GM23338 (cell line): ENCODE results near the gene IQCK.

Experiments used
- EZH2phosphoT487 ChIP-seq: fragments of 200-600 bp; sonication (generic); IDR thresholded peaks from one replicate; pipeline ENCODE4 v1.8.1; 2018; ENCODE audit warnings: antibody characterized with exemption; ENCODE audit not compliant: unreplicated experiment
- TF ChIP-seq, protein P1 (sequence below): IDR thresholded peaks from one replicate; pipeline ENCODE4 v1.6.1; 2018; ENCODE audit warnings: antibody characterized with exemption; ENCODE audit not compliant: unreplicated experiment

DNA sequence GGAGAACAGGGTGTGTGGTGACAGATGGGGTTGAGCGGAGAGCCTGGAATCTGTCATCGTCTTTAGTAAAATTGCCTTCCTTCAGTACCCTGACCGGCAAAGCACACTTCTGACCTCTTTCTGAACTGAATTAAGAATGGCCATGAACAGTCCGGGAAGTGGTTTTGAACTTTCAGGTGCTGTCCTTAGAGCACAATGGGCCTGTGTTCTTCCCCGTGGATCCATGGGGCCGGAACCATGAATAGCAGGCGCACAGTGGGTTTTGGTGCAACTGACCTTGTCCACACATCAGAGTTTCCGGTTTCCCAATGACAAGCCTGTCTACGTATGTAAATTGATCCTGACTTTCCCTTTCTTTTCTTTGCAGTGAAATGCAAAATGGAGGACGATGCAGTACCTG, 138.0 kb downstream of the IQCK start:
- TF ChIP-seq, protein P1, sequence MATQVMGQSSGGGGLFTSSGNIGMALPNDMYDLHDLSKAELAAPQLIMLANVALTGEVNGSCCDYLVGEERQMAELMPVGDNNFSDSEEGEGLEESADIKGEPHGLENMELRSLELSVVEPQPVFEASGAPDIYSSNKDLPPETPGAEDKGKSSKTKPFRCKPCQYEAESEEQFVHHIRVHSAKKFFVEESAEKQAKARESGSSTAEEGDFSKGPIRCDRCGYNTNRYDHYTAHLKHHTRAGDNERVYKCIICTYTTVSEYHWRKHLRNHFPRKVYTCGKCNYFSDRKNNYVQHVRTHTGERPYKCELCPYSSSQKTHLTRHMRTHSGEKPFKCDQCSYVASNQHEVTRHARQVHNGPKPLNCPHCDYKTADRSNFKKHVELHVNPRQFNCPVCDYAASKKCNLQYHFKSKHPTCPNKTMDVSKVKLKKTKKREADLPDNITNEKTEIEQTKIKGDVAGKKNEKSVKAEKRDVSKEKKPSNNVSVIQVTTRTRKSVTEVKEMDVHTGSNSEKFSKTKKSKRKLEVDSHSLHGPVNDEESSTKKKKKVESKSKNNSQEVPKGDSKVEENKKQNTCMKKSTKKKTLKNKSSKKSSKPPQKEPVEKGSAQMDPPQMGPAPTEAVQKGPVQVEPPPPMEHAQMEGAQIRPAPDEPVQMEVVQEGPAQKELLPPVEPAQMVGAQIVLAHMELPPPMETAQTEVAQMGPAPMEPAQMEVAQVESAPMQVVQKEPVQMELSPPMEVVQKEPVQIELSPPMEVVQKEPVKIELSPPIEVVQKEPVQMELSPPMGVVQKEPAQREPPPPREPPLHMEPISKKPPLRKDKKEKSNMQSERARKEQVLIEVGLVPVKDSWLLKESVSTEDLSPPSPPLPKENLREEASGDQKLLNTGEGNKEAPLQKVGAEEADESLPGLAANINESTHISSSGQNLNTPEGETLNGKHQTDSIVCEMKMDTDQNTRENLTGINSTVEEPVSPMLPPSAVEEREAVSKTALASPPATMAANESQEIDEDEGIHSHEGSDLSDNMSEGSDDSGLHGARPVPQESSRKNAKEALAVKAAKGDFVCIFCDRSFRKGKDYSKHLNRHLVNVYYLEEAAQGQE = no peak
- TF ChIP-seq EZH2phosphoT487 = no peak
